ENCODE results near the gene SERPINC1.

DNA sequence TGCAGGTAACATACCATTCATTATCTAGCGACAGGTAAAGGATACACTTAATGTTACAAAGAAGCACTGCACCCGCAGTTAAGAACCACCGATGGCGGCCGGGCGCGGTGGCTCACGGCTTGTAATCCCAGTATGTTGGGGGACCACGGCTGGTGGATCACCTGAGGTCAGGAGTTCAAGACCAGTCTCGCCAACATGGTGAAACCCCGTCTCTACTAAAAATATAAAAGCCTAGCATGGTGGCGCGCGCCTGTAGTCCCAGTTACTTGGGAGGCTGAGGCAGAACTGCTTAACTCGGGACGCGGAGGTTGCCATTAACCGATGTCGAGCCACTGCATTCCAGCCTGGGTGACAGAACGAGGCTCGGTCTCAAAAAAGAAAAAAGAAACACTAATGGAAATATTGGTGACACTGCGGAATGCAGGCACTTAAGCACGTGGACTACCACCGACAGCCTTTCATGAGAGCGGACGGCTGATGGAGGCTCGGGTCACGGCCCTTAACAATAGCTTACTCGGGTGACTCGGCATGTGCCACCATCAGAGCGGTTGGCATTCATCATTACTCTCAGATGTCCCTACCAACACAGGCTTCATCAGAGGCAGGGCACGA, 49.9 kb downstream of the SERPINC1 start:
- TF ChIP-seq, protein P1, sequence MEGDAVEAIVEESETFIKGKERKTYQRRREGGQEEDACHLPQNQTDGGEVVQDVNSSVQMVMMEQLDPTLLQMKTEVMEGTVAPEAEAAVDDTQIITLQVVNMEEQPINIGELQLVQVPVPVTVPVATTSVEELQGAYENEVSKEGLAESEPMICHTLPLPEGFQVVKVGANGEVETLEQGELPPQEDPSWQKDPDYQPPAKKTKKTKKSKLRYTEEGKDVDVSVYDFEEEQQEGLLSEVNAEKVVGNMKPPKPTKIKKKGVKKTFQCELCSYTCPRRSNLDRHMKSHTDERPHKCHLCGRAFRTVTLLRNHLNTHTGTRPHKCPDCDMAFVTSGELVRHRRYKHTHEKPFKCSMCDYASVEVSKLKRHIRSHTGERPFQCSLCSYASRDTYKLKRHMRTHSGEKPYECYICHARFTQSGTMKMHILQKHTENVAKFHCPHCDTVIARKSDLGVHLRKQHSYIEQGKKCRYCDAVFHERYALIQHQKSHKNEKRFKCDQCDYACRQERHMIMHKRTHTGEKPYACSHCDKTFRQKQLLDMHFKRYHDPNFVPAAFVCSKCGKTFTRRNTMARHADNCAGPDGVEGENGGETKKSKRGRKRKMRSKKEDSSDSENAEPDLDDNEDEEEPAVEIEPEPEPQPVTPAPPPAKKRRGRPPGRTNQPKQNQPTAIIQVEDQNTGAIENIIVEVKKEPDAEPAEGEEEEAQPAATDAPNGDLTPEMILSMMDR (conservative IDR thresholded peaks at IDR 0.05) = no peak
- TF ChIP-seq ZFX (IDR thresholded peaks at IDR 0.05) = no peak

Measured in C4-2B (cell line).